Prostate gland (tissue), 2 donors: Measurements from ENCODE around the gene RGS7.

Experiments
- POLR2A ChIP-seq: fragments of 450-650 bp; IDR thresholded peaks from one replicate; pipeline ENCODE4 v1.6.1; 2016; ENCODE audit warnings: antibody characterized with exemption, mild to moderate bottlenecking
- TF ChIP-seq, protein P1 (sequence below), 4 experiments: fragments of 200-600 bp in 2 of 4; fragments of 450-650 bp in 2 of 4; sonication (generic) in 2 of 4; IDR thresholded peaks; 1 replicate in 3 of 4; 2 replicates in 1 of 4; pipeline ENCODE4 v1.5.1; 2016 to 2019; ENCODE audit warnings: antibody characterized with exemption in 4 of 4, mild to moderate bottlenecking in 2 of 4, moderate library complexity in 2 of 4

DNA sequence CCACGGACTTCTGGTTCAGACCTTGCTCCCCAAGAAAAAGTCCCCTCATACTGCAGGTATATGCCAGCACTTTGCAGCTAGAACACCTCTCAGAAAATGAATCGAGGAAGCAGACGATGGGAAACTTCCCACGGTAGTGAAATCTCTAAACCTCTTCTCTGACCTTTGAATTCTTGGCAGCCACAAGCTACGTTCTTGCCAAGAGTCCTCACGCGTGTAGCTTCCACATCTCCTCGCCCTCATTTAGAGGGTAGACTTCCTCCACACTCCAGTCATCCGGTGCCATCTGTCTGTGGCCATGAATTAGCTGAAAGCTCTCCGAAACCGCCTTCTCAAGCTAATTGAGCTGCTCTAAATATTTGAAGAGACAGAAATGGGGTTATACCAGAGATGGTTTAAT, 127.8 kb downstream of the RGS7 start:
- TF ChIP-seq, protein P1, sequence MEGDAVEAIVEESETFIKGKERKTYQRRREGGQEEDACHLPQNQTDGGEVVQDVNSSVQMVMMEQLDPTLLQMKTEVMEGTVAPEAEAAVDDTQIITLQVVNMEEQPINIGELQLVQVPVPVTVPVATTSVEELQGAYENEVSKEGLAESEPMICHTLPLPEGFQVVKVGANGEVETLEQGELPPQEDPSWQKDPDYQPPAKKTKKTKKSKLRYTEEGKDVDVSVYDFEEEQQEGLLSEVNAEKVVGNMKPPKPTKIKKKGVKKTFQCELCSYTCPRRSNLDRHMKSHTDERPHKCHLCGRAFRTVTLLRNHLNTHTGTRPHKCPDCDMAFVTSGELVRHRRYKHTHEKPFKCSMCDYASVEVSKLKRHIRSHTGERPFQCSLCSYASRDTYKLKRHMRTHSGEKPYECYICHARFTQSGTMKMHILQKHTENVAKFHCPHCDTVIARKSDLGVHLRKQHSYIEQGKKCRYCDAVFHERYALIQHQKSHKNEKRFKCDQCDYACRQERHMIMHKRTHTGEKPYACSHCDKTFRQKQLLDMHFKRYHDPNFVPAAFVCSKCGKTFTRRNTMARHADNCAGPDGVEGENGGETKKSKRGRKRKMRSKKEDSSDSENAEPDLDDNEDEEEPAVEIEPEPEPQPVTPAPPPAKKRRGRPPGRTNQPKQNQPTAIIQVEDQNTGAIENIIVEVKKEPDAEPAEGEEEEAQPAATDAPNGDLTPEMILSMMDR (IDR thresholded peaks at IDR 0.05) = no peak
- no peak for TF ChIP-seq POLR2A
